Right ventricle myocardium inferior (tissue), 1 donor: ENCODE measurements around the gene NEIL3. TPM values are rescaled to one million over a fixed set of nuclear protein-coding genes. Genes with fewer than 3 reads are reported as not detected.

Experiments used
- ATAC-seq: fragments of 200-7000 bp; cut with Tn5 transposase; one replicate; pipeline ENCODE4 v1.9.1; 2020; ENCODE audit warnings: mild to moderate bottlenecking, moderate library complexity
- DNase-seq: peaks from one replicate; pipeline ENCODE4 v3.0.0; 2021; ENCODE audit errors: missing footprints
- intact Hi-C: fragments of 100-400 bp; cut with DNase I; formaldehyde crosslinking; loops from one replicate; pipeline ENCODE4 v1.11.0; 2022
- total RNA-seq: library from RNA; stranded (reverse); fragmentation: NEBNext Ultra II Directional; extraction: Animal tissue kit (Norgen Biotek cat#: 25700); gene quantifications from one replicate; pipeline ENCODE4 v1.2.1, GENCODE V29; 2021
- donor health status: DM: no; HTN: yes; CAD: no; lungs with severe emphysema.

NEIL3 gene
- total RNA-seq, 1 donor from 2014 or later: 0.16 TPM

DNA sequence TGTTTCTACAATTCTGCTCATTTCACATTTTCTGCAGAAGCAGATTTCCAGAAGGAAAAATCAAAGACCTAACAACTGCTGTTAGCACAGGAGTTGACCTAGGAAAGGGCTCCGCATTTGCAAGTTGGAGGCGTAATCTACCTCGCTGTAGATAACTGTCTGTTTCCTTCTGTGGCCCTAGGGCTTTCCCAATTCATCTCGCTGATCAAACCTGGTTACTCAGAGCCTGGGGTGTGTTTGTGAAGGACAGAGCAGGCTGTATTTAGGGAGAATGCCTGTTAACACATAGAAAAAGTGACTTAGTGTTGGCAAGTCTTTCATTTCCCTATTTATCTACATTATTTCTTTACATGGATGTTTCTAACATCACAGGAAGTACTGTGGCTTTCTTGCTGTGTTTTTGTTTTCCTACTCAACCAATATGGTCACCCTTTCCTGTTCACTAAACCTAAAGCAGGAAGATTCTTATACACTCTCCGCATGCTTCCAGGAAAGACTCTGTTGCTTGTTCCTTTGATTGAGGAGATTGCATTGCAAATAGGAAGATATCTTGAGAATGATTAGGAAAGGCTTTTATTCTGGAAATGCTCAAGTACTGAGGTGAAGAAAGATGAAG lies 92.1 kb downstream of the NEIL3 start:
- no peak for ATAC-seq
- intact Hi-C loops: no loop called here
- DNase-seq: no peak

DNA sequence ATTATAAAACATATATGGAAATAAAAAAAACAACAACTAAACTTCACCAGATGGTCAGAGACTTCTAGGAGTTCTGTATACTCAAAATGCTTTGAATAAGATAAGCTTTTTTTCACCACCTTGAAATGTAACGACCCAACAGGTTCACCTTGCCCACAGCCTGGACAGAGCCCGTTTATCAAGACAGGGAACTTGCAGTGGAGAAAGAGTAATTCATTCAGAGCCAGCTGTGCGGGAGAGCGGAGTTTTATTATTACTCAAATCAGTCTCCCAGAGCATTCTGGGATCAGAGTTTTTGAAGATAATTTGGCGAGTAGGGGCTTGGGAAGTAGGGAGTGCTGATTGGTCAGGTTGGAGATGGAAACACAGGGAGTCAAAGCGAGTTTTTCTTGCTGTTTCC lies 94.1 kb downstream of the NEIL3 start:
- no peak for DNase-seq
- ATAC-seq: no peak
- intact Hi-C loops: no loop called here

DNA sequence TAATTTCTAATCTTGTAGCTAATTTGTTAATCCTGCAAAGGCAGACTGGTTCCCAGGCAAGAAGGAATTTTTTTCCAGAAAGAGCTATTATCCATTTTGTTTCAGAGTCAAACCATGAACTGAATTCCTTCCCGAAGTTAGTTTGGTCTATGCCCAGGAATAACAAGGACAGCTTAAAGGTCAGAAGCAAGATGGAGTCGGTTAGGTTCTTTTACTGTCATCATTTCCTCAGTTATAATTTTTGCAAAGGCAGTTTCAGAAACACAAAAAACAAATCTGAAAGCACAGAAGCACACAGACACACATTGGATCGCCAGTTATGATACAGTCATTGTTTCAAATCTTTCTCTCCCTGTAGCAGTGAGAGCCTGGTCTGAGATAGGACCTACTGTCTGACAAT lies 94.7 kb downstream of the NEIL3 start:
- intact Hi-C loops: no loop called here
- ATAC-seq: no peak
- DNase-seq: no peak

DNA sequence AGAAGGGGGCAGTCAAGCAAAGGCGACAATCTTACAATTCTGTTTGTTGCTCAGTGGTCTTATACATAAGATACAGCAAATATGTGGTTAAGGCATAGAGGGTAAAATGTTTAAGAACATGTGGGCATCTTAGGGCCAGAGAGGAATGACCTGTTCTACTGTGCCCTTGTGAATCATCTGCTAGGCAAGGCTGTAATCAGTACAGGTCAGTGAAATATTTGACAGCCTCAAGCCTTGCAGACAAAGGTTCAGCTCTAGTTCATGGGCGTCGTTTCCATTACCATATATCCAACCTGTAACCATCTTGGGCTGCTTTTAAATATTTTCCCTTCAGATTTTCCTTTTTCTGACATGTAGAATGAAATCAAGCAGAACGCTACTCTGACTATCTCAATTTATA lies 95.3 kb downstream of the NEIL3 start:
- intact Hi-C loops: no loop called here
- DNase-seq (no peak), ATAC-seq (no peak)

DNA sequence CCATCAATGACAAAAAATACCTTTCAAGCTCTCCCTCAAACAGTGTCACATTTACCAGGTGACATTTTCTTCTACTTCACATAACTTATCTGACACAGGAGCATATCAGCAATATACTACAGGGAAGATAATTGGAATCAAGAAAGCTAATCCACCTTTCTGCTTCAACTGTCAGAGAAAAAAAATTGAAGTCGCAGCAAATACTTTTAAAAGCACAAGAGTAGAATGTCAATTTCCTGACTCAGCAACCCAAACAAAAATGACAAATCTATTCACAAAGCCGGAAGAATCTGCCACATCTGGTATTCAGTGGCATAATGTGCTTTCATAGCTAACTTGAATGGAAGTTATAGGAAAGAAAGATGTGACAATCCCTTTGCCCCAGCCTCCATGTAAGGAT lies 95.8 kb downstream of the NEIL3 start:
- intact Hi-C loops: no loop called here
- no peak for DNase-seq

DNA sequence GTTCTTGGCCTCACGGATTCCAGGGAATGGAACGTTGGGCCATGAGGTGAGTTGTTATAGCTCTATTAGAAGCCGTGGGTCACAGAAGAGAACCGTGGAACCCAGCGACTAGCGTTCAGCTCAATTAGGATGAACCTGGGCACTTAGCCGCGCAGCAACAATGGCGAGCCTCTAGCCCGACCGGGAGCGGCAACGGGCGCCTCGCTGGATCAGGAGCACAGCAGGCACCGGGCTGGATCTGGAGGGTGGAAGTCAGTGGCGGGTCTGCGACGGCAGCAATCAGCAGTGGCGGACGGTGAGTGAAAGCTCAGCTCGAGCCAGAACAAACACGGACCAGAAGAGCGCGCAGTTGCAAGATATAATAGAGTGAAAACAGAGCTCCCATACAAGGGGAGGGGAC lies 98.3 kb downstream of the NEIL3 start:
- intact Hi-C loops: no loop called here
- DNase-seq (no peak), ATAC-seq (no peak)

More for the DNA sequence above, 95.8 kb downstream of the NEIL3 start:
- no peak for ATAC-seq

DNA sequence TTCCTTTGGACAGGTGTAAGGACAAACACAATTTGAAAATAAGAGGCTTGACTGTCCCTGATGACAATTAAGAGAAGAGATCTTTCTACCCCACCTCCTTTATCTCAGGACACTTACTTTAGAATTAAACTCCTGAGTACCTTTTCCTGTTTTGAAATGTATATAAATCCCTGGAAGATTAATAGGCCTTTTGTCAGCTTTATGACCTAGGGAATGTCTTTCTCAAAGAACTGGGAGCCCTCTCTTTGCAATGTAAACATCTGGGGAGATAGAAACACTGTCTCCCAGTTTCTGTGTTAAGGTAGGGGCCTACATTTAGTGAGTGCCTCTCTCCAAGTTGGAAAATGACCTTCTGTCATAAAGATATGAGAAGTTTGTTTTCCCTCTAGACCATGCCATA lies 100.9 kb downstream of the NEIL3 start:
- ATAC-seq: no peak
- DNase-seq: no peak
- intact Hi-C loops: no loop called here

DNA sequence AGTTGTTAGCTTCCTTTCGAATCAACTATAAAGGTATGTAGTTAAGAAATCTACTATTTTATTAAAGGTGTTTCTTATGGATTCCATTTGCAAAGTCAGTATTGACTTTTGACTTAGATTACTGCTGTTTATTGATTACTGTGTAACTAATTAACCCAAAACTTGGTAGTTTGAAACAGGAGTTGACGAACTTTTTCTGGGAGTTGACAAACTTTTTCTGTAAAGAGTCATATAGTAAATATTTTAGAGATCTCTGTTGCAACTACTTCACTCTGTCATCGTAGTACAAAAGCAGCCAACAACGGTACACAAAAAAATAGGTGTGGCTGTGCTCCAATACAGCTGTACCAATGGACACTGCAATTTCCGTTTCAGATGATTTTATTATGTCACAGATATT lies 102.3 kb downstream of the NEIL3 start:
- intact Hi-C loops: no loop called here
- no peak for DNase-seq
- no peak for ATAC-seq

Other genes starting within 250 kb of the NEIL3 start
- gene AGA, start 132.6 kb downstream of the NEIL3 start, total RNA-seq: 8.8 TPM